ENCODE measurements around the gene TLR6. TPM values are rescaled to one million over a fixed set of nuclear protein-coding genes. Genes with fewer than 3 reads are reported as not detected.

Gene TLR6
- total RNA-seq, 2 experiments from 2014 or later, result 1.6 to 2.0 TPM

DNA sequence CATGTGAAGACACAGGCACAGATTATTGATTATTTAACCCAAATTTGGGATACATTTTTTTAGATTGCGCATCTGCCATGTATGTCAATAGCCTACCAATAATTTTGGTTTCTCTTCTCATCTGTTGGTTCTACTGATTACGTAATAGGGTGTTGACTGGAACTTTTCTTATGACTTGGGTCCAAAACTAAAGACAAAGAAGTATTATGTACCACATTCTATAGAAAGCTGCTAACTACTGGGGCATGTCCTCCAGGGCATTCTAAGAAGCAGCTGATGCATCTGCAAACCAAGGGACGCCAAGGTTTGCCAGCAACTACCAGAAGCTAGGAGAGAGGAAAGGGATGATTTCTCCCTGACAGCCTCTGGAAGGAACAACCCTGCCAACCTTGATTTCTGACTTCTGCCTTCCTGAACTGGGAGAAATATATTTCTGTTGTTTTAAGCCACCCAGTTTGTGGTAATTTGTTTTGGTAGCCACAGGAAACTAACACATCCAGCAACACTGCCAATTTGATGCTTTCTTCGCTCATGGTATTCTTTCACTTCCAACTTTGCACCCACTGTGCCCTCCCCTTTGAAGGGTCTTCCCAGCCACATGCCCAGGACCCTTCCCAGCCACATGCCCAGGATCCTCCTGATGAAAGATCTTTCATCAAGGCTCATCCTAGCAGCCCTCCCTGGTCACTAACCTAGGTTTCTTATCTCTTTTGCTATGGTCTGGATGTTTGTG, 36.1 kb downstream of the TLR6 start:
- Mint-ChIP-seq H3K4me1 (ENCODE audit: low read depth) (peaks cover 13% of the 10 kb centered on the region), H3K27ac (no peak overlapping the region), H3K27me3 (no peaks in the 10 kb centered on the region), H3K36me3 (ENCODE audit: low read depth) (peaks cover 3% of the 10 kb centered on the region), H3K4me3 (no peak overlapping the region), H3K9me3 (peaks cover 13% of the 10 kb centered on the region)
- ATAC-seq, result no peak
- TF ChIP-seq, protein P1, sequence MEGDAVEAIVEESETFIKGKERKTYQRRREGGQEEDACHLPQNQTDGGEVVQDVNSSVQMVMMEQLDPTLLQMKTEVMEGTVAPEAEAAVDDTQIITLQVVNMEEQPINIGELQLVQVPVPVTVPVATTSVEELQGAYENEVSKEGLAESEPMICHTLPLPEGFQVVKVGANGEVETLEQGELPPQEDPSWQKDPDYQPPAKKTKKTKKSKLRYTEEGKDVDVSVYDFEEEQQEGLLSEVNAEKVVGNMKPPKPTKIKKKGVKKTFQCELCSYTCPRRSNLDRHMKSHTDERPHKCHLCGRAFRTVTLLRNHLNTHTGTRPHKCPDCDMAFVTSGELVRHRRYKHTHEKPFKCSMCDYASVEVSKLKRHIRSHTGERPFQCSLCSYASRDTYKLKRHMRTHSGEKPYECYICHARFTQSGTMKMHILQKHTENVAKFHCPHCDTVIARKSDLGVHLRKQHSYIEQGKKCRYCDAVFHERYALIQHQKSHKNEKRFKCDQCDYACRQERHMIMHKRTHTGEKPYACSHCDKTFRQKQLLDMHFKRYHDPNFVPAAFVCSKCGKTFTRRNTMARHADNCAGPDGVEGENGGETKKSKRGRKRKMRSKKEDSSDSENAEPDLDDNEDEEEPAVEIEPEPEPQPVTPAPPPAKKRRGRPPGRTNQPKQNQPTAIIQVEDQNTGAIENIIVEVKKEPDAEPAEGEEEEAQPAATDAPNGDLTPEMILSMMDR (IDR thresholded peaks at IDR 0.05), result no peak
- DNase-seq, result no peak
- POLR2A ChIA-PET, result interaction anchor here (0.6 kb wide), 1 partner anchor 15 kb away, joined by 3 read pairs; no protein-coding TSS in a partner anchor
- CTCF ChIA-PET, result interaction anchor here (1.0 to 1.9 kb wide), 2 partner anchors 16 to 61 kb away, joined by 3 to 10 read pairs; partner anchors contain the start of gene TLR1
- intact Hi-C loops (cut with micrococcal nuclease), result no loop called here

DNA sequence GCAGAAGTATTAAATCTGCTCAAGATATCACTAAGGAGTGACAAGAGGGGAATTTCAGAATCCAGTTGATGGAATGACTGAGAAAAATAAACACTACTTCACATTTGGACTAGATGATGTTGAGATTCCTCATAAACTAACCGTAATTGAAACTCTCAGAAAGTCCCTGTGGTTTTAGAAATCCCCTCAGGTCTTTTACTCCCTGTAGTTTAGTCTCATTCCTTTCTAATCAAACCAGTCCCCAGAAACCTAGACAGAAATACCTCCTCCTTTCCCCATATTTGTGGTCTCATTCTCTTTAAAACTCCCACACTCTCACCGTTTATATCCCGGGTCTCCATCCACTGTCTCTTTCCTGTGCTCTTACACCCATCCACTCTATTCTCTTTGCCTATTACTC, 37.0 kb downstream of the TLR6 start:
- TF ChIP-seq, protein P1 (IDR thresholded peaks at IDR 0.05), result no peak
- ATAC-seq (peak; percentile 39), DNase-seq (no peak)
- Mint-ChIP-seq H3K27me3 (no peaks in the 10 kb centered on the region), H3K36me3 (ENCODE audit: low read depth) (peaks cover 3% of the 10 kb centered on the region), H3K27ac (no peak overlapping the region), H3K4me3 (no peak overlapping the region), H3K9me3 (peaks cover 13% of the 10 kb centered on the region), H3K4me1 (ENCODE audit: low read depth) (peaks cover 13% of the 10 kb centered on the region)
- CTCF ChIA-PET, result interaction anchor here (1.1 to 1.9 kb wide), 5 partner anchors 15 to 60 kb away, joined by 3 to 10 read pairs (median 6); partner anchors contain the start of genes TLR1 and TLR10
- POLR2A ChIA-PET, result no interaction called here
- intact Hi-C loops (cut with micrococcal nuclease), result no loop called here

DNA sequence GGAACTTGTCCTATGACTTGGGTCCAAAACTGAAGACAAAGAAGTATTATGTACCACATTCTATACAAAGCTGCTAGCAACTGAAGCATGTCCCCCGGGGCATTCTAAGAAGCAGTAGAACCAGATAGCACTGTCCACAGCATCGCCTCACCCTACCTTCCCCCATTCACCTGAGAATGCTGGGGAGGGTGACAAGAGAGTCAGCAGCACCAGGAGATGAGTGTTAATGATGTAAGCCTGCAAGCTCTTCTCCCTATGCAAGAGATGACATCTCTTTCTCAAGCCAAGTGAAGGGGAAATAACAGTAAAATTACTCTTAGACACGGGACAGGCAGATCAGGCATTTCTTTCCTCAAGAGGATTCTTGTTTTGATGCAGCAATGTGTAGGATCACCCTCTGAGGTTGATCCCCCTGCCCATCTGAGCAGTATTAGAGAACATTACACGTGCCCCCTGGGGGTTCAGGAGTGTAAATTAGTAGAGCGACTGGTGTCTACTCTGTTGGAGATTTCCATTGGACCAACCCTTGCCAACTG, 38.1 kb downstream of the TLR6 start:
- no peaks in the 10 kb centered on the region for H3K27me3 Mint-ChIP-seq
- H3K4me3 Mint-ChIP-seq, result no peak overlapping the region
- peaks cover 13% of the 10 kb centered on the region for H3K4me1 Mint-ChIP-seq (ENCODE audit: low read depth)
- peaks cover 3% of the 10 kb centered on the region for H3K36me3 Mint-ChIP-seq (ENCODE audit: low read depth)
- DNase-seq (no peak), ATAC-seq (no peak)
- H3K27ac Mint-ChIP-seq, result no peak overlapping the region
- intact Hi-C loops (cut with micrococcal nuclease), result no loop called here
- H3K9me3 Mint-ChIP-seq, result peaks cover 12% of the 10 kb centered on the region
- CTCF ChIA-PET, result interaction anchor here (1.1 to 1.9 kb wide), 5 partner anchors 14 to 59 kb away, joined by 3 to 10 read pairs (median 6); partner anchors contain the start of genes TLR1 and TLR10
- POLR2A ChIA-PET, result no interaction called here
- TF ChIP-seq, protein P1 (IDR thresholded peaks at IDR 0.05), result no peak

- Mint-ChIP-seq H3K4me3 (no peak overlapping the region), H3K36me3 (ENCODE audit: low read depth) (no peaks in the 10 kb centered on the region), H3K27me3 (no peaks in the 10 kb centered on the region), H3K27ac (no peak overlapping the region), H3K9me3 (peaks cover 6% of the 10 kb centered on the region), H3K4me1 (ENCODE audit: low read depth) (peaks cover 13% of the 10 kb centered on the region)
- ChIA-PET CTCF (interaction anchor here (0.6 to 2.0 kb wide), 3 partner anchors 12 to 85 kb away, joined by 3 to 6 read pairs (median 3); partner anchors contain the start of genes TLR1 and TLR10), POLR2A (interaction anchor here (1.0 kb wide), 1 partner anchor 11 kb away, joined by 4 read pairs; no protein-coding TSS in a partner anchor)
- DNase-seq (no peak), ATAC-seq (no peak)
- TF ChIP-seq, protein P1 (IDR thresholded peaks at IDR 0.05), result no peak
- intact Hi-C loops (cut with micrococcal nuclease), result no loop called here
These were observed 40.5 kb downstream of the TLR6 start for GRCh38 chr4:38815885-38816782.

All from activated CD8-positive, alpha-beta T cell treated with anti-CD3 and anti-CD28 coated beads for 36 hours (primary cell).